Pancreas (tissue), 10 donors: ENCODE results near the gene SLC25A41. TPM values are rescaled to one million over a fixed set of nuclear protein-coding genes. Genes with fewer than 3 reads are reported as not detected.
A peak's percentile ranks its signal among the peaks of the same experiment; 100 is the strongest.

ENCODE experiments used
- ATAC-seq, 4 donors: fragments of 200-7000 bp; cut with Tn5 transposase; one replicate each; pipeline versions ENCODE4 v1.8.0 to v1.9.1; 2020; ENCODE audit warnings: mild to moderate bottlenecking in 4 of 4, moderate library complexity in 4 of 4
- DNase-seq, 6 donors: peaks; one replicate each; pipeline ENCODE4 v3.0.0-alpha.2; 2020
- FAIRE-seq: peaks from 2 replicates; lab custom pipeline; 2012; peaks lifted over from hg19 to GRCh38; lab: Jason Lieb, UNC
- H3K27ac ChIP-seq, 4 donors: fragments of 200-600 bp; sonication (generic); 1 replicate in 3 of 4; 2 replicates in 1 of 4; pipeline versions ENCODE4 v1.5.0 to v1.8.0; 2020
- H3K27me3 ChIP-seq, 4 donors: fragments of 200-600 bp; one replicate each; pipeline ENCODE4 v1.8.0; 2021
- H3K36me3 ChIP-seq, 3 donors: fragments of 200-600 bp; sonication (generic) in 1 of 3; one replicate each; pipeline versions ENCODE4 v1.5.0 to v1.8.0; 2020 to 2021
- H3K4me1 ChIP-seq, 3 donors: fragments of 200-600 bp; one replicate each; pipeline ENCODE4 v1.8.0; 2021
- H3K4me3 ChIP-seq, 4 donors: fragments of 200-600 bp; sonication (generic) in 2 of 4; one replicate each; pipeline versions ENCODE4 v1.5.0 to v1.8.0; 2020 to 2021
- H3K9me3 ChIP-seq, 4 donors: fragments of 200-600 bp; one replicate each; pipeline ENCODE4 v1.8.0; 2021
- CTCF ChIP-seq, 4 donors: fragments of 200-600 bp; sonication (generic) in 3 of 4; IDR thresholded peaks; one replicate each; pipeline versions ENCODE4 v1.5.0 to v1.8.0; 2021; ENCODE audit warnings: antibody characterized with exemption in 4 of 4
- WGBS, 2 donors: extraction: QIAGEN DNeasy Blood & Tissue Kit; methylation state at CpG; one replicate each; pipeline ENCODE4 v1.1.7; 2013; 5-methylcytosine and 5-hydroxymethylcytosine counted together
- intact Hi-C, 3 donors: fragments of 100-400 bp; cut with DNase I; formaldehyde crosslinking; loops; one replicate each; pipeline versions ENCODE4 v1.11.1 to v1.14.2; 2022
- polyA plus RNA-seq, 2 donors: library from polyadenylated mRNA; stranded (reverse); fragments of 200-250 nt; gene quantifications; one replicate each; pipeline ENCODE4 v1.2.3, GENCODE V29; 2013
- total RNA-seq, 6 donors: library from RNA; stranded (reverse); fragmentation: NEBNext Ultra II Directional in 4 of 6; extraction: Animal tissue kit (Norgen Biotek cat#: 25700) in 4 of 6; gene quantifications; one replicate each; pipeline versions ENCODE4 v1.2.1 to v1.2.4, GENCODE V29; 2021 to 2023
- donor health status: healthy with polysubstance abuse.
- donor health status: DM: no; HTN: no; CAD: no; lungs with moderate emphysema.
- donor health status: DM: no; HTN: no; CAD: no.
- donor health status: control.
- donor health status: control.
- donor health status: Bipolar disorder and iron deficiency.
- donor health status: DM: yes; HTN: yes; CAD: no.
- donor health status: DM: no; HTN: no; CAD: no.
- donor health status: DM: no; HTN: no; CAD: no.
- donor health status: DM: yes; HTN: yes; CAD: no.

SLC25A41 gene
- total and polyA plus RNA-seq, 8 donors = 0.12 to 0.91 (median 0.18) TPM; not detected in 2

- FAIRE-seq (no peak), DNase-seq (no peak), ATAC-seq (no peak)
- WGBS, 2 donors = 6 to 8% methylated on average over 9 of the region's 9 CpGs
- peaks cover 0 to 6% (median 4%) of the 10 kb centered on the region in 3 donors for H3K4me1 ChIP-seq
- no peaks in the 10 kb centered on the region for H3K27me3 ChIP-seq
- H3K9me3 ChIP-seq = no peaks in the 10 kb centered on the region
- peaks cover 0 to 11% (median 0%) of the 10 kb centered on the region in 3 donors for H3K36me3 ChIP-seq
- peak overlapping the region in 3 of 4 donors; percentile 62 to 94 (median 71) for H3K4me3 ChIP-seq
- H3K27ac ChIP-seq = peak overlapping the region in 2 of 4 donors; percentile 95 to 96
- intact Hi-C loops = no loop called here
- TF ChIP-seq CTCF (IDR thresholded peaks at IDR 0.05) = no peak
Observed at GRCh38 chr19:6465006-6465405, 31.4 kb upstream of the SLC25A41 start.

GRCh38 chr19:6464070-6464873 lies 30.7 kb upstream of the SLC25A41 start, which contains the start of gene CRB3:
Gene CRB3 (plus strand): TSS chr19:6464271. CDS start chr19:6464702, 431 bp downstream.
- DNase-seq (peak; percentile 95 to 98 (median 96)), ATAC-seq (peak; percentile 66 to 81 (median 76)), FAIRE-seq (no peak)
- no peak for TF ChIP-seq CTCF (IDR thresholded peaks at IDR 0.05)
- Histone ChIP-seq H3K27ac (peak within 1 kb of the TSS; percentile 80 to 96 (median 93)), H3K27me3 (no peaks in the 10 kb centered on the region), H3K36me3 (peaks cover 0 to 11% (median 0%) of the 10 kb centered on the region in 3 donors), H3K9me3 (no peaks in the 10 kb centered on the region), H3K4me3 (peak within 1 kb of the TSS; percentile 58 to 94 (median 66)), H3K4me1 (peaks cover 0 to 6% (median 4%) of the 10 kb centered on the region in 3 donors)
- 0 to 1% methylated on average over 46 to 65 of the region's 65 CpGs for WGBS, 2 donors
- intact Hi-C loops = no loop called here

- Histone ChIP-seq H3K27me3 (no peaks in the 10 kb centered on the region), H3K9me3 (no peaks in the 10 kb centered on the region), H3K36me3 (no peaks in the 10 kb centered on the region), H3K4me3 (peak overlapping the region; percentile 63 to 83 (median 75)), H3K27ac (peak overlapping the region; percentile 77 to 98 (median 94)), H3K4me1 (peaks cover 0 to 2% (median 0%) of the 10 kb centered on the region in 3 donors)
- DNase-seq (peak; percentile 95 to 98 (median 97)), FAIRE-seq (peak; percentile 93), ATAC-seq (peak; percentile 79 to 90 (median 83))
- intact Hi-C loops = no loop called here
- WGBS, 2 donors = 0 to 1% methylated on average over 57 of the region's 57 CpGs
- peak; percentile 42 to 62 (median 44) for TF ChIP-seq CTCF (IDR thresholded peaks at IDR 0.05)
Observed at GRCh38 chr19:6460099-6460884, 26.7 kb upstream of the SLC25A41 start.

GRCh38 chr19:6459262-6460098 lies 25.9 kb upstream of the SLC25A41 start, which contains the start of gene SLC25A23:
Gene SLC25A23 (minus strand): TSS chr19:6459792. CDS start chr19:6459628, 164 bp downstream.
- Histone ChIP-seq H3K4me3 (peak within 1 kb of the TSS; percentile 63 to 83 (median 75)), H3K9me3 (no peaks in the 10 kb centered on the region), H3K4me1 (no peaks in the 10 kb centered on the region), H3K36me3 (peaks cover 0 to 1% (median 0%) of the 10 kb centered on the region in 3 donors), H3K27me3 (no peaks in the 10 kb centered on the region), H3K27ac (peak within 1 kb of the TSS; percentile 77 to 98 (median 94))
- no peak for TF ChIP-seq CTCF (IDR thresholded peaks at IDR 0.05)
- DNase-seq = peak; percentile 72 to 91 (median 79)
- WGBS, 2 donors = 1% methylated on average over 37 to 70 of the region's 70 CpGs
- FAIRE-seq = no peak
- ATAC-seq = peak; percentile 51 to 68 (median 63)
- intact Hi-C loops = no loop called here
